Gastroesophageal sphincter (tissue), 2 donors: ENCODE results near the gene THBS2.
"Not testable (repeated sequence)": the region's sequence is repeated elsewhere in the genome, so short reads cannot be mapped to it uniquely, and the experiment has no call there.

Source experiments
- EP300 ChIP-seq: sonication (generic); formaldehyde crosslinking; IDR thresholded peaks from one replicate; pipeline ENCODE4 v1.6.1; 2017; ENCODE audit warnings: antibody characterized with exemption, mild to moderate bottlenecking
- POLR2AphosphoS5 ChIP-seq: sonication (generic); formaldehyde crosslinking; IDR thresholded peaks from one replicate; pipeline ENCODE4 v1.6.1; 2017; ENCODE audit warnings: antibody characterized with exemption

DNA sequence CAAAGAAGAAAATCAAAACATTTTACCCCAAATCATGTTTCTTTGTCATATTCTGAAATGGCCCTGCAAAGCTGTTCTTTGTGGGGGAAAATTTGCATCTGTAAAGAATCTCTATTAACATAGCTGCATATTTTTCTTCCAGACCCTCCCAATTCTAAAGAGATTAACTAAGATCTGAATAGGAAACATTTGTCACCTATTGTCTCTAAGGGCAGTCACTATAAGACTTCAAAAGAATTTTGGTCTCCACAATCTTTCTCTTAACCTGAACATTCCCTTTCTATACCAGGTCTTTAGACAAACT is 16.4 kb upstream of the THBS2 start:
- TF ChIP-seq EP300, POLR2AphosphoS5: not testable (repeated sequence)
